Measurements from ENCODE around the gene BANF2.
"Not testable (repeated sequence)": the region's sequence is repeated elsewhere in the genome, so short reads cannot be mapped to it uniquely, and the experiment has no call there.

BANF2 gene

DNA sequence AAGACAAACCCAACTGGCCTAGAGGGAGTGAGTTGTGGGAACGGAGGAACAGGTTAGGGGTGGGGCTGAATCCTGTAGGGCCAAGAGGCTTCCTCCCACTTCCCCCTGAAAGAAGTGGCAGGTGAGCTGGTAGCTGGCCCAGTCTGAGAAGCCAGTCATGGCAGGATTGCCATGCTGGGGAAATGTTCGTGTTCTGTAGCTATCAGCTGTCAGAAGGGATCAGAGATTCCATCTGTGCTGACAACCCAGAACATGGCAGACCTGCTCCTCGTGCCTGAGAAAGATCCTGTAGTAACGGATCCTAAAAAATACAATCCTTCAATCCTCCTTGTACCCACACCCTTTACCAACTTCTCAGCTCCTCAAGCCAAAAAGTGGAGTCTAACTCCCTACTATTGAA, 43.0 kb downstream of the BANF2 start:
- DNase-seq, result no peak

DNA sequence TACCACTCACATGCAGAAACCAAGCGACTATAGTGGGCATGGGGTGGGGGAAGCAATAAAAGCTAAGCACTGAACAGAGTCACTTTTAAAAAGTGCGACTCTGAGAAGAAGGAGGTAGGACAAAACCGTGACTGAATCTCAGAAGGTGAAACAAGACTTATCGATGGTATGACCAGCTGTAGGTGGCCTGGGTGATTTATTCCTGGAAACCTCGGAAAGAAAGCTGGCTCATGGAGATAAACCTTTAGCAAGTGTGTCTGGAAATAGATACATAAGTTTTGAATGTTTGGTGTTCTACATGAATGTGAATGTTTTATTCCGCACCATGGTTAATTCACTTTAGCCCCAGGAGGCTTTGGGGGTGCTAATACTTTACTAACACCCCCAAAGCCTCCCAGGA, 43.9 kb downstream of the BANF2 start:
- no peak for DNase-seq

DNA sequence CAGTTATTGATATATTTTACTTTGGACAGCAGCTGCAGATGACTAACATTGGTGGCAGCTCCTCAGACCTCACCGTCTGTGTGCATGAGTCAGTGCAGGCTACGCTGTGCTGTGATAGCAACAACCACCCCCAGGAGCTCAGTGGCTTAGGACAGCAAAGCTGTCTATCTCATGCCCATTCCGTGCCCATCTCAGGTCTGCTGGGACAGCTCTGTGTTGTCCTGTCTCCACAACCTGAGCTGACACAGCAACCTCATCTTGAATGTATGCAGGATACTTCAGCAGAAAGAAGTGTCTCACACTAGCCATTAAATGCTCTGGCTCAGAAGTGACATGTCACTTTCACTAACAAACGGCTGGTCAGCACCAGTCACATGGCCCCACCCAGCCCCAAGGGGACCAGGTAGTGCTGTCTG, 47.7 kb downstream of the BANF2 start:
- no peak for DNase-seq

DNA sequence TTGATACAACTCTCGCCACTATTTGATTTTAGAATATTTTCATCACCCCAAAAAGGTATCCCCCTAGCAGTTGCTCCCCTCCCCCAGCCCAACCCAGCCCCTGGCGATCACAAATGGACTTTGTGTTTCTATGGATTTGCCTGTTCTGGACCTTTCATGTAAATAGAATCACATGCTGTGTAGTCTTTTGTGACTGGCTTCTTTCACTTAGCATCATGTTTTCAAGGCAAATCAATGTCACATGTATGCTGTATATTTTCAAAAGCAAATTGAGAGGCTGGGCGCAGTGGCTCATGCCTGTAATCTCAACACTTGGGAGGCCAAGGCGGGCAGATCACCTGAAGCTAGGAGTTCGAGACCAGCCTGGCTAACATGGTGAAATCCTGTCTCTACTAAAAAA, 48.5 kb downstream of the BANF2 start:
- no peak for DNase-seq

DNA sequence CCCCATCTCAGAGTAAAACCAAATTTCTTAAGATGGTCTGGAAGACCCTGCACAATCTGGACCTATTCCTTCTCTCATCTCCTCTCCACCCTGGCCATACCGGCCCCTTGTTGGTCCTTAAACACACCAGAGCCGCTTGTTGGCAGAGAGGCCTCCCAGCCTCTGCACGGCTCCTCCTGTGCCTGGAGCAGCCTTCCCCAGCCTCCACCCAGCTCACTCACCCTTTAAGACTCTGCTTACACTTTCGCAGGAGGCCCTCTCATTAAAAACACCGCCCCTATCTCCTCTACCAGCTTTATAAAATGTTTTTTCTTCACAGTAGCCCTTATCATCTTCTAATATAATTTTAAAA, 49.8 kb downstream of the BANF2 start:
- no peak for DNase-seq

DNA sequence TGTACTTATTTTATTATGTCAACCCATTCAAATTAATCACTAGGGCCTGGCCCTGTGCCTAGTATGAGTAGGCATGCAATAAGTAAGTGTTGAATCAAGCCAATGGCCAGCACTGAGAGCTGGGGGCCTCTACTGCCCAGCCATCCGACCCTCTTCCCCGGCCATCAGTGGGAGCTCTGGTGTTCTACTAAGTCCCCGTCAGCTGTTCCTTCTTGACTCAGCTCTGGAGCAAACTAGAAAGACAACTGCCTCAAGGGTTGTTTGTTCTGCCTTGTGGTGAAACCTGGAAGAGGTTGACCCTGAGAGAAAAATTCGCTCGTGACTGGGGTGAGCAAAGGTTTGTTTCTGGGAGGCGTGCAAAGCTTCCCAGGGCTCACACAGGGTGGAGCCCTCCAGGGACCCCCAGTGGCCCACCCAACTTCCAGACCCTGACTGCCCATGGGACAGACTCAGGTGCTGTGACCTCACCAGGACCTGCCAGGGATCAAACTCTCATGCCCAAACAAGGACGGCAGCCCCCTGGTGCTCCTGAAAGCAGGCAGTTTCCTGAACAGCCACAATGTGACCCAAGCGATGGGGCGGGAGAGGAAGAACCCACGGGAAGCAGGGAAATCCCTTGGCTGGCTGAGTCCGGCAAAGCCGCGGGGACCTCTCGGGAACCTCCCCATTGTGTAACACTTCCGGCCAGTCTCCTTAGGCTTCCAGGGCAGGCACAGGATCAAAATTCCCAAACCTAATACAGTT, 50.4 kb downstream of the BANF2 start:
- no peak for DNase-seq

DNA sequence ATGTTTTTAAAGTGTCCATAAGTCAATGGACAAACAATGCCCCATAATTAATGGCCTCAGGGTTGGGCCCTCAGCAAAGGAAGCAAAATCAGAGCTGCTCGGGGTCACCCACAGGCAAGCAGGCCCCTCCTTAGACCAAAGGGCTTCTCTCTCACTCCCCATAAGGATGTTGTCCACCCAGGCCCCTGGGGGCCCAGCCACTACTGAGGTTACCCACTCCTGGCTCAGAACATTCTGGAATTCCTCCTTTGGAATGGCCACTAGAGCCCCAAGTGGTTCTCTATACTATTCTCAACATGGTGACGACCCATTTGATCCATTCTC, 50.9 kb downstream of the BANF2 start:
- DNase-seq, result no peak

DNA sequence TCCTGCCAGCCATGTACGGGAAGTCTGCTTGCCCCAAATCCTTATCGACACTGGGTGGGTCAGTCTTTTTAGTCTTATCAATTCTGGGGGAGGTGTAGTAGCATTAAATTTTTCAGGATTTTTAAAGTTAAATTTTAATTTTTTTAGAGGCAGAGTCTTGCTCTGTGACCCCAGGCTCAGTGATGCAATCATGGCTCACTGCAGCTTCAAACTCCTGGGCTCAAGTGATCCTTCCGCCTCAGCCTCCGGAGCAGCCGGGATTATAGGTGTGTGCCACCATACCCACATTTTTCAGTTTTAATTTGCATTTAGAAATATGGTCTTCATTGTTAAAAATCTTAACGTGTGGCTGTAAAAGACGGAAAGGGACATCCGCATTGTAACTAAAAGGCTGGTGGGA, 51.9 kb downstream of the BANF2 start:
- no peak for DNase-seq

DNA sequence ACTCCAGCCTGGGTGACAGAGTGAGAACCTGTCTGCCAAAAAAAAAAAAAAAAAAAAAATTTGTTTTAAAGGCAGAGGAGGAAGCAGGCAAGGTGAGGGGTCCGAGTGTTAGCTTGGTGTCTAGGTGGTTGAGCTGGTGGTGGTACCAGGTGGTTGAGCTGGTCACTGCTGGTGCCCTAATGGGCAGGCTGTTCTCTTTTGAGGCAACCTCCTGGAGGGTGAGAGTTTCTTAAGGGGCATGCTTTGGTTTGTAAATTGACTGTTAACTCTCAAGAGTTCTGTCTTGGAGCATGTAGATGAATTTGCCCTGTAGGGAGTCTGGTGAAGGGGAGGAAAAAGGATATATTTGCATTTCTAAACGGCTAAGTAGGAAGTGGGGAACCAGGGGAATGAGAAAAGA, 52.7 kb downstream of the BANF2 start:
- DNase-seq, result no peak

DNA sequence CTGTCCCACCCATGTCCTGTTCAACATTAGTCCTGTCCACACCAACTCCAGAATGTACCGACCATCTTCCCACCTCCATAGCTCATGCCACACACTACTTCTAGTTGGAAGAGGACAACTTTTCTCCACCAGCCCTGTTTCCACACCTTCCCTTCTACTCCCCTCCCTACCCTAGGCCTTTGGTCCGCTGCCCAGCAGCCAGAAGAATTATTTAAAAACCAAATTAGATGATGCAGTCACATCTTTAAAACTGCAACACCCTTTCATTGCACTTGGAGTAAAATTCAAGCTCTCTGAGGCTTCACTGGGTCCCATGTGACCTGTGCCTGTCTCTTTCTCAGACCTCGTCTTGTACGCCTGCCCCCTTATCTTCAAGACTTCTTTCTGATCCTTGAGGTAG, 53.8 kb downstream of the BANF2 start:
- DNase-seq, result no peak

DNA sequence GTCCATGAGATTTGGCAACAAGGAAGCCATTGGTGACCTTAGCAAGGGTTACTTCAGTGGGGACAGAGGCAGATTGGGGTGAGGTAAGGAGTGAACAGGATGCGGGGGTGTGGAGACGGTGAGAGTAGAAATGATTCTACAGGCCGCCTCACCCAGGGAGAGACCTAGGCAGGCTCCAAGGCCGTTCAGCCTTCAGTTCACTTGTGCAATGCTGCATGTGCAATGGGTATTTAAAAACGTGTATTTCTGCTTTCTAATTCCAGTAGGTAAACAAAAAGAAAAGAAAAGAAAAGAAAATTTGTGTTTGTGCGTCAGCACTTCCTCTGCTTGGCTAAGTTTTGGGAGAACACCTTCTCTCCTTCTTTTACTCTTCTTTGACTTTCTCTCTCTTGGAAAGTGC, 56.8 kb downstream of the BANF2 start:
- no peak for DNase-seq

DNA sequence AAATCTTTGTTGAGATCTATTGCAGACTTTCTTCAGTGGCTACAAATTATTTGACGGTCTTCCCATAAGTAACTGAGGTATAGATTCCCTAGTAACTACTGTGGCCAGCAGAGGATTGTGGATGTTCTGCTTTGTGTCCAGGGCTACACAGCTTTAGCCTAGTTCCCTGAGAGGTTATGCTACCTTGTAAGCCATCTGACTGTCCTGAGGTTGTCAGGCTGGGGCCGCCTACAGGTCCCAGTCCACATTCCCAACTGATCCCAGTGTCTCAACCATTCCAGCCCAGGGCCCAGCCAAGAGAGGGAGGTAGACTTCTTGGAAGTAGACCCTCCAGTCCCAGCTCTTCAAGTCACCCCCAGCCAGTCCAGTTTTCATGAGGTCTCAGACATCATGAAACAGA, 57.7 kb downstream of the BANF2 start:
- DNase-seq, result no peak

DNA sequence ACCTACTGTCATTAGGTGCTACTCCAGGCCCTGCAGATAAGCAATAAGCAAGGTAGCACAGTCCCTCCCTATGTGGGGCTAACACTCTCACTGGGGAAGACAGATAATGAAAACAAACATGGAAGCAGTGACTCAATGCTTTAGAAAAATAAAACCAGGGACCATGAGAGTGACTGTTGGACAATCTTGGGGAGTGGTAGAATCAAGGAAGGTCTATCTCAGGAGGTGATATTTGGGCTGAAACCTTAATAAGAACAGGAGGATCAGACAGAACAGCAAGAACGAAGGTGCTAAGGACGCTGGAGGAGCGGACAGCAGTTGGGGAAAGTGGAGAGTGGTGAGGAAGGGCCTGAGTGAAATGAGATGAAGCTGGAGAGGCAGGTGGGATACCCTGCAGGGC, 58.2 kb downstream of the BANF2 start:
- DNase-seq, result no peak

DNA sequence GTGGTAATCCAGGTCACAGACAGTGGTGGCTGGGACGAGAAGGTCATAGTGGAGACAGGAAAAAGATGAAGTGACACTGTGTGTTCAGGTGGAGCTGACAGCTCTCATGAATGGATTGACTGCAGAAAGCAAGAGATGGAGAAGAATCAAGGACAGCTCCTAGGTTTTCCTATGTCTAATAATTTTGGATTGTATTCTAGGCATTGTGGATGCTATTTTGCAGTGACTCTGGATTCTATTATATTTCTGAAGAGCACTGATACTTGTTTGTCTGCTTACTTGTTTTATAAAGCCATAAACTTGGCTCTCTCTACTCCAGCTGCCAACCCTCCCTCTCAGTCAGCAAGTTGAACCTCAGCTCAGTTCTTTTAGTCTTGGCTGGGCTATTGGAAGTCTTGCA, 58.7 kb downstream of the BANF2 start:
- DNase-seq, result no peak

DNA sequence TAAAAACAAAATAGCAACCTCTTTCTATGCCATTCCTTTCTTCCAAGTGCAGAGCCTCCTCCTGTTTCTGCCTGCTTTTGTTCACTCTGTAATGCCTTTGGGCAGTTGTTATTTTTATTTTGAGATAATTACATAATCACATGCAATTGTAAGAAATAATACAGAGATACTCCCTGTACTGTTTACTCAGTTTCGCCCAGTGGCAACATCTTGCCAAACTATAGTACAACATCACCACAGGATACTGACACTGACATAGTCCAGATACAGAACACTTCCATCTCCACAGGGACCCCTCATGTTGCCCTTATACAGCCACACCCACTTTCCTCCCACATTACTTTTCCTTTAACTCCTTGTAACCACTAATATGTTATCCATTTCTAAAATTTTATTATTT, 59.7 kb downstream of the BANF2 start:
- DNase-seq, result no peak

DNA sequence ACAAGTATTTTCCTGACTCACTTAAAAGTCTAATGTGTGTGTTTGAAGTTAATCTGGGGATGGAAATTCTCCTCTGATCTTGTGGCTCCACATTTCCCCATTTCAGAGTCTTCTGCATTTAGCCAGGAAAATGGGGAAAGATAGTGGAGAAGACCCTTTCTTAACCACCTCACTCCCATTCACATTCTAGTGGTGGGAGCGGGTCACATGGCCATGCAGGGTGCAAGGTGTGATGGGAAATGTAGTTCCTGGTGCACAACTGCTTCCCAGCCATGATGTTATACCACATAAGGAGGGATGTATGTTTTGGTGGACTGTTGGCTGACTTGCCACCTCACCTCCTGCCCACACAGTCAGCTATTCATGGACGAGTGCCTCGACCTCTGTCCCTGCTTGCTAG, 61.8 kb downstream of the BANF2 start:
- no peak for DNase-seq

DNA sequence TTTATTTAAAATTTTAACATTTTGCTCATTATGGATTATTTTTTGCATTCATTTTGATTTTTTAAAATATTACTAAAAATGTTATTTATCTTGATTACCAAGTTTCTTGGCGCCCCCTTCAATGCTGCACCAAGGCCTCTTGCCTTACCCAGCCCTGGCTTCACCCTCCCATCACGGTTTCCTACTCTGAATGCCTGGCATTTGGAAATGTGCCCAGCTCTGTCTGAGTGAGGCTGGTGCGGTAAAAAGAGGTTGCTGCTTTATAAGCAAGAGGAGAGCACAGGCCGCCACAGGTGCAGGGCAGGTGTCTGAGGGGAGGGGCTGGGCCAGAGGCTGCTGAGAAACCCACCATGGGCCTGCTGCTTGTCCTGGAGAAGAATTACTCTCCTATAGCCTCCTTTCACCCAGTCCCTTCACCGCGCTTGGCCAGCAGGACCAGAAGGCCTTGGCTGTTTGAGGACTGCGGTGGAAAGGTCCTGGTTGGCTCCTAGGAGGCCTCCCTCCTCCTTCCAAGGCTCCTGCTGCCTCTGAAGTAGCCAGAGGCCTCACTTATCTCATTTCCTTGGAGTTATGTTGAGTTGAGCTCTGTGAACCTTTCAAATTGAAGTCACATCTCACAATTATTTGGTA, 62.6 kb downstream of the BANF2 start:
- no peak for DNase-seq

DNA sequence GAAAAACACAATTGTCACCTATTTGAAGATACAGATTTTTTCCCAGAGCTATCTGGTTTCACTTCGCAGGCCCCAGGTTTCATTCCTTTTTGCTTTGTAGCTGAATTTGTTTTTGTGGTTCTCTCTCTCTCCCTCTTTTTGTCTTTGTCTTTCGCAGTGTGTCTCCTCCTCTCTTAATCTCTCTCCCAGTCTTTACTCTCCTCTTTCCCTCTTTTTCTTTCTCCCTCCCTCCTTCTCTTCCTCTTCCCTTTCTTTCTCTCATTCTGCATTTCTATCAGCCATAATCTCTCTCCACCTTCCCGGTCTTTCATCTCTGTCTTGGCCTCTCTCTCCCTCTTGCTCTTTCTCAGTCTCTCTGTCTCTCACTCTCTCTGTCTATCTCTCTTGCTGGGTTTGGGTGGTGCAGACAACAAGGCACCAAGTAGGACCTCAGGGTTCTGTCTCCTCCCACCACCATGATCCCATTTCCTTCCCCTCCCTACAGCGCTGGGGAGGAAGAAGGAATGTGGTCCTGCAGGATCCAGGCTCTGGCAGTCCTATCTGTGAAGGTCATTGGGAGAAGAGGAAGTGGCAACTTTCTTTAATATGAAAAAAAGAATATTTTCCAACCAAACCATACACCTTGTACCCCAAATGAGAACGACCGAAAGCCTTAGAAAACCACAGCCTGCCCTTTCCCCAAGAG, 63.2 kb downstream of the BANF2 start:
- no peak for DNase-seq

DNA sequence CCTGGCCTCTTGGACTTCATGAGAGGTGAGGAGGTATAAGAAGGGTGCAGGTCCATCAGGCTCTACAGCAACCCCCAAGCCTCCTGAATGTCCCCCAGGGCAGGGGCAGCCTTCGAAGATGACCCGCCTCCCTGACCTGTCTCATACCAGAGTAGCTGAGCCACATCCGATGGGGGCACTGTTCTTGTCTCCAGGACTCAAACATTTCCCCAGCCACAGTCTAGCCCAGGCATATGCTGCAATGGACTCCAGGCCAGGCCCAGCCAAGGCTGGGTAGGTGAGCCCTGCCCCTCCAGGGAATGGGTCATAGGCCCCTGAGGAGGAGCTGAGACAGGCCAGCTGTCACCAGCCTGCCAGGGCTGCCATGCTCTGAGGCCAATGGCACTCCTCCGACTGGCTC, 65.3 kb downstream of the BANF2 start:
- no peak for DNase-seq

DNA sequence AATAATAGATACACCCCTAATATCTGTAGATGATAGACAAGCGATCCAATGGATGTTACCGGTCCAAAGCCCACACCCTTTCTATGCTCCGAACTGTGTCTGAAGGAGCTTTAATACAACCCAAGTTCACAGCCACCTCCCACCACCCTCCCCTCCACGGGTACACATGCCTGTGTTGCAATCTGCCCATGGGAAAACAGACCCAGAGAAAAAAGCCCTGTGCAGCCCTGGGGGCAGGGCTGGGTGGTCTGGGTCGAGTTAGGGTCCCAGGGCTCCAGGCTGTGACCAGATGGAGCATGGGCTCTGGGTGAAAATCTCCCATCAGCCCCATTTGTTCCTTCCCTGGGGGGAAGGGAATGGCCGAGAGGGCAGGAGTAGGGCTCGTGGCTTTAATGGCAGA, 65.8 kb downstream of the BANF2 start:
- no peak for DNase-seq

DNA sequence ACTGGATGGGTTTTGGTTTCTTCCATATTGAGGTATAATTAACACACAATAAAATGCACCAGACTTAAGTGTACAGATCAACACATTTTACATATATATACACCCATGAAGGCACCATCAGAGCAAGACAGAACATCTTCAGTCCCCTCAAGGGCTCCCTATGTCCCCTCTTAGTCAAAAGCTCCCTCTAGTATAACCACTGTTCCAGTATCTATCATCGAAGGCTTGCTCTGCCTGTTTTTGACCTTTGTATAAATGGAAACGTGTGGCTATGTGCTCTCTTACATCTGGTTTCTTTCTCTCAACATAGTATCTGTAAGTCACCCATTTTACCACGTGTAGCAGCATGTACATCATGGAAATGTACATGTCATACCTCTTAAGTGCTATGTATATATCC, 66.5 kb downstream of the BANF2 start:
- DNase-seq, result no peak

DNA sequence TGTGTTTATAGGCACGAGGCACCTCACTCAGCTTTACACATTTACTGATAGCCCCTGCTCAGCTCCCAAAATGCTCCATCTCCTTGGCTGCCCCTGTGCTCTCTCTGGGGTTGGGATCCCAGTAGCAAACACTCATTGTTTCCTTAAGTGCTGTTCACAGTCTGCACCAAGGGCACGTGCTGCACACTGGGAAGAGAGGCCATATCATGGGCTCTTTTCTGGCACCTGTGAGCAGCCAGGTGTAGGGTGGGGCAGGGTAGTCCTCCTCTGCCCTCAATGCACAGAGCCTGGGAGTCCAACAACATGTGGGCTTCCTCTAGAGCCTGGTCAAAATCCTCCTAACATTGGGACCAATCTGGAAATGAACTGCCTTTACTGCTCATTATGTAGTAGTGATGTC, 67.9 kb downstream of the BANF2 start:
- DNase-seq, result no peak

DNA sequence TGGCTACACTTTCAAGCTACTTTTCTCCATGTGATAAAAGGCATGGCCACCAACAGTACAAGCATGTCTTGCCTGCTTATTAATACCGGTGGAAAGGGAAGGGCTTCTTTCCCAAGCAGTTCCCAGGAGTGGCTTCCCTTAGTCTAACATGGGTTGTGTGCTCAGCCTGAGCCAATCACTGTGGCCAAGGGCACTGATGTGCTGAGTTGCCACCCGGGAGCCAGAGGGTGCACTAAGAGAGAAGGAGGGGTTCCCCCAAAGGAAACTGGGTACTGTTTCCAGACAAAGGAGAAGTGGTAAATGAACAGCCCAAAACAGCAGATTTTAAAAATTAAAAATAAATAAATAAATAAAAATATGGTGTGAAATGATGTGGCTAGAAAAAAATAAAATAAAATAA, 68.5 kb downstream of the BANF2 start:
- no peak for DNase-seq

DNA sequence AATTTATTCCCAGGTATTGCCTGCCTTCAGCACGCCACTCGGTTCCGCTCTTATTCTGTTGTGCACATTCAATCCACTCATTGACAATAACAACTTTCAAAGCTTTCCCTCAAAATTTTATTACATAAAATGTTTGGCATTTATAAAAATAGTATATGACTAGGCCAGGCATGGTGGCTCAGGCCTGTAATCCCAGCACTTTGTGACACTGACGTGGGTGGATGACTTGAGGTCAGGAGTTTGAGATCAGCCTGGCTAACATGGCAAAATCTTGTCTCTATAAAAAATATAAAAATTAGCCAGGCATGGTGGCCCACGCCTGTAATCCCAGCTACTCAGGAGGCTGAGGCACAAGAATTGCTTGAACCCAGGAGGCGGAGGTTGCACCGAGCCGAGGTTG, 70.0 kb downstream of the BANF2 start:
- DNase-seq, result not testable (repeated sequence)
